ENCODE measurements around the gene TSGA10. TPM values are rescaled to one million over a fixed set of nuclear protein-coding genes. Genes with fewer than 3 reads are reported as not detected.
A peak's percentile ranks its signal among the peaks of the same experiment; 100 is the strongest.
"Not testable (repeated sequence)": the region's sequence is repeated elsewhere in the genome, so short reads cannot be mapped to it uniquely, and the experiment has no call there.

Gene TSGA10
- total RNA-seq, 1 donor from 2014 or later = 20.4 TPM

DNA sequence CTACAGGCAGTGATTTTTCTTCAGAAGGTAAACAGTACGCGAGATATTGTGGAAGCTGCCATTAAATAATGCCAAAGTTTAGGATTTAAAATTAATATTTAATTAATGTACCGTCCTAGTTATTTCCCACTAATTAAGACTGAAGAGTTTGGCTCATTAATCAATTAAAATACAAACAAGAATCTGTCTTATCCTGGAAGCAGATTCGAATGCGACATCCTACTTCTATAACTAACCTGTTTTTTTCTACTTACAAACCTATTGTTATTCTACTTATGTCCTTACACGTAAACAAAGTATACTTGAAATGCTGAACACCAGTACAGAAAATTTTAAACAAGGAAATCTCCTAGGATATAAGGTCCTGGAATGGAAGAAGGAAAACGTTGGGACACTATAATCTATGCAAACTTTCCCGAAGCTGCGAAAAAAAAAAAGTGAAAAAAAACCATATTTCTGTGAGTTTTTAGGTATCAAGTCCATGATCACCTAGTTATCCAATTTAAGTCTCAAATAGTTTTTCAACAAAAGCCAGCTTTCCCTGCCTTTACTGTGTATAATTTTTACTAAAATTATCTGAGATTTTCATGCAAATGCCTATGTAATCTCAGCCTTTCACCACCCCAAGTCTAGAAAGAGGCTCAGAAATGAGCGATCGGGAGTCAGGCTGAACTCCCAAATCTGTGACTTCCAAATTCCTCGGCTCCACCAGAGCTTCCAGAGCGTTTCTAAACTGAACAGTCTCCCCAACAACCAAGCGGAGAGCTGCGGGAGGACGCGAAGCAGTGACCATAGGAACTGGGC, 14.5 kb downstream of the TSGA10 start:
- no peak for DNase-seq
- ChIA-PET POLR2A (interaction anchor here (0.7 to 4.9 kb wide), 10 partner anchors 15 to 1255 kb away, joined by 3 to 143 read pairs (median 4); partner anchors contain the start of genes EIF5B, LIPT1, MGAT4A and MITD1), CTCF (interaction anchor here (0.9 to 1.9 kb wide), 5 partner anchors 15 to 491 kb away, joined by 3 to 5 read pairs (median 4); partner anchors contain the start of genes EIF5B, LIPT1 and TSGA10)
- Mint-ChIP-seq H3K4me3 (peak overlapping the region; percentile 97), H3K9me3 (no peaks in the 10 kb centered on the region), H3K27me3 (no peaks in the 10 kb centered on the region), H3K4me1 (peaks cover 26% of the 10 kb centered on the region), H3K36me3 (ENCODE audit: low read depth) (peaks cover 9% of the 10 kb centered on the region), H3K27ac (peak overlapping the region; percentile 96)
- no peak for ATAC-seq (ENCODE audit: low read depth)
- TF ChIP-seq CTCF (IDR thresholded peaks at IDR 0.05) = no peak
- intact Hi-C loops (cut with micrococcal nuclease) = loop anchor here (5.0 kb wide), 2 partner anchors 1053 to 1478 kb away; partner anchors contain the start of genes ACTR1B and VWA3B

- DNase-seq (no peak), ATAC-seq (ENCODE audit: low read depth) (no peak)
- Mint-ChIP-seq H3K27ac (peak overlapping the region; percentile 30), H3K27me3 (no peaks in the 10 kb centered on the region), H3K9me3 (peaks cover 4% of the 10 kb centered on the region), H3K36me3 (ENCODE audit: low read depth) (peaks cover 16% of the 10 kb centered on the region), H3K4me1 (peaks cover 24% of the 10 kb centered on the region), H3K4me3 (no peak overlapping the region)
- intact Hi-C loops (cut with micrococcal nuclease) = no loop called here
- no peak for TF ChIP-seq CTCF (IDR thresholded peaks at IDR 0.05)
- ChIA-PET POLR2A (no interaction called here), CTCF (interaction anchor here (0.6 to 0.7 kb wide), 2 partner anchors 58 to 122 kb away, joined by 3 read pairs; no protein-coding TSS in a partner anchor)
Measured at GRCh38 chr2:99139003-99139402, 15.7 kb downstream of the TSGA10 start.

DNA sequence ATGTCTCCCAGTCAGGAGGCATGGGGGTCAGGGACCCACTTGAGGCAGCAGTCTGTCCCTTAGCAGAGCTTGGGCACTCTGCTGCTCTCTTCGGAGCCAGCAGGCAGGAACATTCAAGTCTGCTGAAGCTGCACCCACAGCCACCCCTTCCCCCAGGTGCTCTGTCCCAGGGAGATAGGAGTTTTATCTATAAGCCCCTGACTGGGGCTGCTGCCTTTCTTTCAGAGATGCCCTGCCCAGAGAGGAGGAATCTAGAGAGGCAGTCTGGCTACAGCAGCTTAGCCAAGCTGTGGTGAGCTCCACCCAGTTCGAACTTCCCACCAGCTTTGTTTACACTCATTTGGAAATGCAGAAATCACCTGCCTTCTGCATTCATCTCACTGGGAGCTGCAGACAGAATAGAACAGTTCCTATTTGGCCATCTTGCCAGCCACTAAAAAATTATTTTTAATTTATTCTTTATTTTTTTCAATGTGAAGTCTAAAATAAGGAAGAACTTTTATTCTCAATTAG, 19.6 kb downstream of the TSGA10 start:
- DNase-seq; H3K27ac Mint-ChIP-seq; intact Hi-C loops (cut with micrococcal nuclease); H3K27me3 Mint-ChIP-seq; POLR2A ChIA-PET; H3K4me1 Mint-ChIP-seq; ATAC-seq (ENCODE audit: low read depth); H3K4me3 Mint-ChIP-seq; CTCF ChIA-PET; H3K36me3 Mint-ChIP-seq (ENCODE audit: low read depth): not testable (repeated sequence)
- peaks cover 22% of the 10 kb centered on the region for H3K9me3 Mint-ChIP-seq

DNA sequence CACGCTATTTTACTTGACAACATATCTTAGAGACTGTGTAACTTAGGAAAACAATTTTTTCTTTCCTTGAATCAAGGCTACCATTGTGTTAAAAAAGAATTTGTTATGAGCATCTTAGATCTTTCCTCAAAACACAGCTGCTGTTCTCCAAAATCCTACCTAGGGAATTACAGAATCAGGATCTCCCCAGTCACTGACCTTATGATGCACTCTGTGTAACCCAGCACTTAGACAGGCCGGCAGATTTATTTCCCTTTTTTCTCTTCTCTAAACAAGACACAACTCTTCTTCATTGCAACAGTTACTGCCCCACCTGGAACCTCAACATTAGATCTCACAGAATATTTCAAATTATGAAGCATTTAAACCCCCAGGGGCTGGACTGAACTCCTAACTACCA, 26.8 kb downstream of the TSGA10 start:
- ChIA-PET CTCF (no interaction called here), POLR2A (no interaction called here)
- DNase-seq = no peak
- intact Hi-C loops (cut with micrococcal nuclease) = no loop called here
- TF ChIP-seq CTCF (IDR thresholded peaks at IDR 0.05) = no peak
- no peaks in the 10 kb centered on the region for H3K27me3 Mint-ChIP-seq
- H3K9me3 Mint-ChIP-seq = peaks cover 21% of the 10 kb centered on the region
- peaks cover 43% of the 10 kb centered on the region for H3K36me3 Mint-ChIP-seq (ENCODE audit: low read depth)
- H3K4me1 Mint-ChIP-seq = no peaks in the 10 kb centered on the region
- H3K4me3 Mint-ChIP-seq = no peak overlapping the region
- H3K27ac Mint-ChIP-seq = no peak overlapping the region
- no peak for ATAC-seq (ENCODE audit: low read depth)

GRCh38 chr2:99112617-99113016, 42.1 kb downstream of the TSGA10 start:
- H3K36me3 Mint-ChIP-seq (ENCODE audit: low read depth) = peaks cover 2% of the 10 kb centered on the region
- H3K4me1 Mint-ChIP-seq = no peaks in the 10 kb centered on the region
- ChIA-PET CTCF (no interaction called here), POLR2A (no interaction called here)
- ATAC-seq (ENCODE audit: low read depth) (no peak), DNase-seq (no peak)
- H3K27me3 Mint-ChIP-seq = no peaks in the 10 kb centered on the region
- no peak overlapping the region for H3K27ac Mint-ChIP-seq
- no peak for TF ChIP-seq CTCF (IDR thresholded peaks at IDR 0.05)
- no peaks in the 10 kb centered on the region for H3K9me3 Mint-ChIP-seq
- no peak overlapping the region for H3K4me3 Mint-ChIP-seq
- intact Hi-C loops (cut with micrococcal nuclease) = no loop called here

Measured in activated B cell treated with CpG ODN at 0.5 μM for 24 hours (primary cell).